Right atrium auricular region (tissue), 2 donors: ENCODE results near the gene IDE. TPM values are rescaled to one million over a fixed set of nuclear protein-coding genes. Genes with fewer than 3 reads are reported as not detected.

Experiments used
- DNase-seq: peaks from one replicate; pipeline ENCODE4 v3.0.0-alpha.2; 2019; ENCODE audit warnings: low spot score
- H3K27ac ChIP-seq, 2 donors: fragments of 200-600 bp; sonication (generic); 1 replicate in 1 of 2; 2 replicates in 1 of 2; pipeline ENCODE4 v1.5.1; 2016 to 2019
- H3K27me3 ChIP-seq, 2 donors: fragments of 200-600 bp; sonication (generic); one replicate each; pipeline versions ENCODE4 v1.5.1 to v1.6.0; 2017 to 2019
- H3K36me3 ChIP-seq: fragments of 200-600 bp; sonication (generic); one replicate; pipeline ENCODE4 v1.5.1; 2016
- H3K4me1 ChIP-seq, 2 donors: fragments of 200-600 bp; sonication (generic); one replicate each; pipeline versions ENCODE4 v1.5.1 to v1.6.0; 2017 to 2019
- H3K4me3 ChIP-seq, 2 donors: fragments of 200-600 bp; sonication (generic); 1 replicate in 1 of 2; 2 replicates in 1 of 2; pipeline ENCODE4 v1.5.1; 2017 to 2019; ENCODE audit warnings: mild to moderate bottlenecking in 1 of 2, moderate library complexity in 1 of 2
- H3K9me3 ChIP-seq, 2 donors: fragments of 200-600 bp; sonication (generic); one replicate each; pipeline ENCODE4 v1.5.1; 2019
- CTCF ChIP-seq, 2 donors: fragments of 200-600 bp; sonication (generic); IDR thresholded peaks; one replicate each; pipeline ENCODE4 v1.5.1; 2019; ENCODE audit warnings: antibody characterized with exemption in 2 of 2
- total RNA-seq, 2 donors: library from RNA; depleted of rRNA; stranded (reverse); fragments of >200 nt; gene quantifications; one replicate each; pipeline ENCODE4 v1.1.0, GENCODE V29; 2016

The IDE gene
- total RNA-seq, 2 donors from 2014 or later = 20.3 to 36.0 TPM

- H3K27me3 ChIP-seq = no peaks in the 10 kb centered on the region
- no peak for DNase-seq
- no peak overlapping the region for H3K4me3 ChIP-seq
- H3K36me3 ChIP-seq = peaks cover 32% of the 10 kb centered on the region
- H3K27ac ChIP-seq = no peak overlapping the region
- no peak for TF ChIP-seq CTCF (IDR thresholded peaks at IDR 0.05)
- H3K9me3 ChIP-seq = no peaks in the 10 kb centered on the region
- no peaks in the 10 kb centered on the region for H3K4me1 ChIP-seq
Measured at GRCh38 chr10:92492748-92493240, 81.1 kb downstream of the IDE start.

- Histone ChIP-seq H3K4me3 (no peak overlapping the region), H3K27me3 (no peaks in the 10 kb centered on the region), H3K36me3 (peaks cover 52% of the 10 kb centered on the region), H3K4me1 (no peaks in the 10 kb centered on the region), H3K9me3 (no peaks in the 10 kb centered on the region), H3K27ac (no peak overlapping the region)
- no peak for TF ChIP-seq CTCF (IDR thresholded peaks at IDR 0.05)
- no peak for DNase-seq
Measured at GRCh38 chr10:92490387-92490786, 83.5 kb downstream of the IDE start.

- no peak overlapping the region for H3K27ac ChIP-seq
- no peak for DNase-seq
- H3K36me3 ChIP-seq = peaks cover 68% of the 10 kb centered on the region
- H3K4me3 ChIP-seq = no peak overlapping the region
- no peaks in the 10 kb centered on the region for H3K9me3 ChIP-seq
- no peaks in the 10 kb centered on the region for H3K27me3 ChIP-seq
- TF ChIP-seq CTCF (IDR thresholded peaks at IDR 0.05) = no peak
- no peaks in the 10 kb centered on the region for H3K4me1 ChIP-seq
Measured at GRCh38 chr10:92486637-92487036, 87.3 kb downstream of the IDE start.

- no peaks in the 10 kb centered on the region for H3K9me3 ChIP-seq
- no peak overlapping the region for H3K4me3 ChIP-seq
- no peak for TF ChIP-seq CTCF (IDR thresholded peaks at IDR 0.05)
- H3K27me3 ChIP-seq = no peaks in the 10 kb centered on the region
- H3K27ac ChIP-seq = no peak overlapping the region
- H3K36me3 ChIP-seq = peaks cover 60% of the 10 kb centered on the region
- no peaks in the 10 kb centered on the region for H3K4me1 ChIP-seq
- DNase-seq = no peak
Measured at GRCh38 chr10:92483539-92483938, 90.4 kb downstream of the IDE start.

GRCh38 chr10:92480413-92480812 lies 93.5 kb downstream of the IDE start:
- Histone ChIP-seq H3K4me1 (no peaks in the 10 kb centered on the region), H3K4me3 (no peak overlapping the region), H3K36me3 (peaks cover 50% of the 10 kb centered on the region), H3K9me3 (no peaks in the 10 kb centered on the region), H3K27me3 (no peaks in the 10 kb centered on the region), H3K27ac (no peak overlapping the region)
- no peak for TF ChIP-seq CTCF (IDR thresholded peaks at IDR 0.05)
- no peak for DNase-seq

GRCh38 chr10:92479547-92479946 lies 94.3 kb downstream of the IDE start:
- no peak for TF ChIP-seq CTCF (IDR thresholded peaks at IDR 0.05)
- H3K4me3 ChIP-seq = no peak overlapping the region
- no peak for DNase-seq
- no peaks in the 10 kb centered on the region for H3K9me3 ChIP-seq
- no peaks in the 10 kb centered on the region for H3K27me3 ChIP-seq
- H3K4me1 ChIP-seq = no peaks in the 10 kb centered on the region
- no peak overlapping the region for H3K27ac ChIP-seq
- peaks cover 55% of the 10 kb centered on the region for H3K36me3 ChIP-seq
